ENCODE results near the gene TIGIT. TPM values are rescaled to one million over a fixed set of nuclear protein-coding genes. Genes with fewer than 3 reads are reported as not detected.

The TIGIT gene
- total and polyA plus RNA-seq, 4 experiments from 2014 or later: 25.8 to 36.6 (median 32.4) TPM

GRCh38 chr3:114308377-114308776 is 14.5 kb downstream of the TIGIT start:
- Mint-ChIP-seq H3K4me3 (peak overlapping the region; percentile 37 to 88 (median 68)), H3K27me3 (no peaks in the 10 kb centered on the region), H3K27ac (peak overlapping the region; percentile 92 to 98 (median 95)), H3K4me1 (peaks cover 48 to 61% (median 55%) of the 10 kb centered on the region in 4 donors), H3K9me3 (peaks cover 0 to 2% (median 0%) of the 10 kb centered on the region in 8 donors), H3K36me3 (peaks cover 4 to 8% of the 10 kb centered on the region in 2 donors)
- CTCF ChIA-PET (ENCODE audit: partially characterized antibody): interaction anchor here (1.0 to 10.5 kb wide), 8 partner anchors 9 to 155 kb away, joined by 3 to 153 read pairs (median 6); partner anchors contain the start of gene TIGIT
- no peaks in the 10 kb centered on the region for H3K27me3 ChIP-seq (ENCODE audit: insufficient read depth, low read length)
- H3K36me3 ChIP-seq (ENCODE audit: insufficient read depth, low read length): no peaks in the 10 kb centered on the region
- intact Hi-C loops (cut with micrococcal nuclease): loop anchor here (2.0 to 5.0 kb wide), 4 partner anchors 18 to 251 kb away; partner anchors contain the start of genes CCDC191 and QTRT2
- H3K4me3 ChIP-seq (ENCODE audit: low read length in 2 of 2): peak overlapping the region in 1 of 2 donors; percentile 12
- no peaks in the 10 kb centered on the region for H3K9me3 ChIP-seq (ENCODE audit: control insufficient read depth in 1 of 2, low read length in 2 of 2)
- POLR2A ChIA-PET (ENCODE audit: partially characterized antibody): interaction anchor here (0.7 to 5.8 kb wide), 15 partner anchors 8 to 94 kb away, joined by 3 to 168 read pairs (median 5); partner anchors contain the start of gene TIGIT
- peaks cover 68% of the 10 kb centered on the region for H3K4me1 ChIP-seq (ENCODE audit: insufficient read depth, low read length)
- peak overlapping the region; percentile 88 for H3K27ac ChIP-seq (ENCODE audit: low read depth, low read length)
- no peak for DNase-seq

GRCh38 chr3:114308830-114309229 is 15.0 kb downstream of the TIGIT start:
- Histone ChIP-seq H3K27ac (ENCODE audit: low read depth, low read length) (peak overlapping the region; percentile 88), H3K27me3 (ENCODE audit: insufficient read depth, low read length) (no peaks in the 10 kb centered on the region), H3K36me3 (ENCODE audit: insufficient read depth, low read length) (no peaks in the 10 kb centered on the region), H3K4me1 (ENCODE audit: insufficient read depth, low read length) (peaks cover 72% of the 10 kb centered on the region), H3K4me3 (ENCODE audit: low read length in 2 of 2) (peak overlapping the region in 1 of 2 donors; percentile 12), H3K9me3 (ENCODE audit: control insufficient read depth in 1 of 2, low read length in 2 of 2) (no peaks in the 10 kb centered on the region)
- Mint-ChIP-seq H3K9me3 (peaks cover 0 to 2% (median 0%) of the 10 kb centered on the region in 8 donors), H3K27me3 (no peaks in the 10 kb centered on the region), H3K27ac (peak overlapping the region; percentile 92 to 98 (median 95)), H3K4me3 (peak overlapping the region; percentile 37 to 88 (median 68)), H3K4me1 (peaks cover 53 to 66% (median 59%) of the 10 kb centered on the region in 4 donors), H3K36me3 (peaks cover 5 to 8% of the 10 kb centered on the region in 2 donors)
- POLR2A ChIA-PET (ENCODE audit: partially characterized antibody): interaction anchor here (0.9 to 5.8 kb wide), 6 partner anchors 10 to 95 kb away, joined by 3 to 168 read pairs (median 8); partner anchors contain the start of gene TIGIT
- peak; percentile 68 to 83 (median 72) for DNase-seq
- CTCF ChIA-PET (ENCODE audit: partially characterized antibody): interaction anchor here (1.3 to 10.5 kb wide), 4 partner anchors 10 to 154 kb away, joined by 3 to 153 read pairs (median 14); partner anchors contain the start of gene TIGIT
- intact Hi-C loops (cut with micrococcal nuclease): loop anchor here (1.0 to 5.0 kb wide), 6 partner anchors 14 to 252 kb away; partner anchors contain the start of genes CCDC191 and QTRT2

- Mint-ChIP-seq H3K36me3 (peaks cover 5 to 10% of the 10 kb centered on the region in 2 donors), H3K27ac (peak overlapping the region in 6 of 7 donors; percentile 33 to 90 (median 66)), H3K27me3 (no peaks in the 10 kb centered on the region), H3K4me3 (peak overlapping the region in 1 of 8 donors; percentile 27), H3K4me1 (peaks cover 58 to 74% (median 63%) of the 10 kb centered on the region in 4 donors), H3K9me3 (no peaks in the 10 kb centered on the region)
- H3K27ac ChIP-seq (ENCODE audit: low read depth, low read length): peak overlapping the region; percentile 88
- DNase-seq: no peak
- ChIA-PET CTCF (ENCODE audit: partially characterized antibody) (interaction anchor here (1.0 to 10.5 kb wide), 5 partner anchors 12 to 89 kb away, joined by 3 to 153 read pairs (median 5); partner anchors contain the start of gene TIGIT), POLR2A (ENCODE audit: partially characterized antibody) (interaction anchor here (1.0 to 3.7 kb wide), 9 partner anchors 11 to 96 kb away, joined by 3 to 17 read pairs (median 5); partner anchors contain the start of gene TIGIT)
- H3K4me1 ChIP-seq (ENCODE audit: insufficient read depth, low read length): peaks cover 82% of the 10 kb centered on the region
- H3K36me3 ChIP-seq (ENCODE audit: insufficient read depth, low read length): no peaks in the 10 kb centered on the region
- intact Hi-C loops (cut with micrococcal nuclease): no loop called here
- H3K4me3 ChIP-seq (ENCODE audit: low read length in 2 of 2): no peak overlapping the region
- no peaks in the 10 kb centered on the region for H3K27me3 ChIP-seq (ENCODE audit: insufficient read depth, low read length)
- H3K9me3 ChIP-seq (ENCODE audit: control insufficient read depth in 1 of 2, low read length in 2 of 2): no peaks in the 10 kb centered on the region
Observed at GRCh38 chr3:114310695-114311094, 16.9 kb downstream of the TIGIT start.

GRCh38 chr3:114313426-114313825 is 19.6 kb downstream of the TIGIT start:
- Histone ChIP-seq H3K9me3 (ENCODE audit: control insufficient read depth in 1 of 2, low read length in 2 of 2) (no peaks in the 10 kb centered on the region), H3K27ac (ENCODE audit: low read depth, low read length) (no peak overlapping the region), H3K36me3 (ENCODE audit: insufficient read depth, low read length) (no peaks in the 10 kb centered on the region), H3K4me1 (ENCODE audit: insufficient read depth, low read length) (peaks cover 82% of the 10 kb centered on the region), H3K4me3 (ENCODE audit: low read length in 2 of 2) (no peak overlapping the region), H3K27me3 (ENCODE audit: insufficient read depth, low read length) (no peaks in the 10 kb centered on the region)
- H3K36me3 Mint-ChIP-seq: peaks cover 6 to 12% of the 10 kb centered on the region in 2 donors
- peak overlapping the region in 4 of 7 donors; percentile 22 to 61 (median 42) for H3K27ac Mint-ChIP-seq
- no peak for DNase-seq
- H3K4me3 Mint-ChIP-seq: no peak overlapping the region
- intact Hi-C loops (cut with micrococcal nuclease): no loop called here
- CTCF ChIA-PET (ENCODE audit: partially characterized antibody): interaction anchor here (0.8 to 10.5 kb wide), 5 partner anchors 11 to 160 kb away, joined by 3 to 153 read pairs (median 5); partner anchors contain the start of gene TIGIT
- POLR2A ChIA-PET (ENCODE audit: partially characterized antibody): interaction anchor here (1.1 to 3.7 kb wide), 5 partner anchors 10 to 33 kb away, joined by 3 to 17 read pairs (median 4); partner anchors contain the start of gene TIGIT
- H3K4me1 Mint-ChIP-seq: peaks cover 49 to 71% (median 61%) of the 10 kb centered on the region in 4 donors
- no peaks in the 10 kb centered on the region for H3K9me3 Mint-ChIP-seq
- H3K27me3 Mint-ChIP-seq: no peaks in the 10 kb centered on the region

GRCh38 chr3:114314282-114314681 is 20.5 kb downstream of the TIGIT start:
- H3K9me3 Mint-ChIP-seq: no peaks in the 10 kb centered on the region
- Histone ChIP-seq H3K27me3 (ENCODE audit: insufficient read depth, low read length) (no peaks in the 10 kb centered on the region), H3K27ac (ENCODE audit: low read depth, low read length) (peak overlapping the region; percentile 12), H3K9me3 (ENCODE audit: control insufficient read depth in 1 of 2, low read length in 2 of 2) (no peaks in the 10 kb centered on the region), H3K4me3 (ENCODE audit: low read length in 2 of 2) (no peak overlapping the region), H3K4me1 (ENCODE audit: insufficient read depth, low read length) (peaks cover 76% of the 10 kb centered on the region), H3K36me3 (ENCODE audit: insufficient read depth, low read length) (no peaks in the 10 kb centered on the region)
- no peaks in the 10 kb centered on the region for H3K27me3 Mint-ChIP-seq
- ChIA-PET POLR2A (ENCODE audit: partially characterized antibody) (interaction anchor here (2.5 kb wide), 1 partner anchor 9 kb away, joined by 9 read pairs; no protein-coding TSS in a partner anchor), CTCF (ENCODE audit: partially characterized antibody) (interaction anchor here (1.5 to 10.5 kb wide), 3 partner anchors 14 to 22 kb away, joined by 5 to 153 read pairs (median 10); partner anchors contain the start of gene TIGIT)
- H3K4me3 Mint-ChIP-seq: peak overlapping the region in 6 of 8 donors; percentile 4 to 56 (median 10)
- intact Hi-C loops (cut with micrococcal nuclease): no loop called here
- peaks cover 7 to 12% of the 10 kb centered on the region in 2 donors for H3K36me3 Mint-ChIP-seq
- no peak for DNase-seq
- H3K4me1 Mint-ChIP-seq: peaks cover 40 to 63% (median 54%) of the 10 kb centered on the region in 4 donors
- H3K27ac Mint-ChIP-seq: peak overlapping the region in 6 of 7 donors; percentile 10 to 61 (median 24)

- Mint-ChIP-seq H3K9me3 (no peaks in the 10 kb centered on the region), H3K4me1 (peaks cover 28 to 67% (median 48%) of the 10 kb centered on the region in 4 donors), H3K36me3 (peaks cover 8 to 17% of the 10 kb centered on the region in 2 donors), H3K27me3 (no peaks in the 10 kb centered on the region), H3K27ac (peak overlapping the region in 3 of 7 donors; percentile 19 to 43 (median 43)), H3K4me3 (peak overlapping the region in 2 of 8 donors; percentile 36 to 39)
- Histone ChIP-seq H3K36me3 (ENCODE audit: insufficient read depth, low read length) (no peaks in the 10 kb centered on the region), H3K27me3 (ENCODE audit: insufficient read depth, low read length) (no peaks in the 10 kb centered on the region), H3K4me1 (ENCODE audit: insufficient read depth, low read length) (peaks cover 83% of the 10 kb centered on the region), H3K9me3 (ENCODE audit: control insufficient read depth in 1 of 2, low read length in 2 of 2) (no peaks in the 10 kb centered on the region), H3K4me3 (ENCODE audit: low read length in 2 of 2) (no peak overlapping the region), H3K27ac (ENCODE audit: low read depth, low read length) (no peak overlapping the region)
- intact Hi-C loops (cut with micrococcal nuclease): no loop called here
- ChIA-PET CTCF (ENCODE audit: partially characterized antibody) (interaction anchor here (1.0 to 3.5 kb wide), 2 partner anchors 18 to 165 kb away, joined by 3 to 10 read pairs; no protein-coding TSS in a partner anchor), POLR2A (ENCODE audit: partially characterized antibody) (interaction anchor here (0.8 kb wide), 1 partner anchor 100 kb away, joined by 4 read pairs; no protein-coding TSS in a partner anchor)
- no peak for DNase-seq
Observed at GRCh38 chr3:114318295-114318694, 24.5 kb downstream of the TIGIT start.

Measured in CD4-positive, alpha-beta memory T cell (primary cell).